Stimulated activated CD8-positive, alpha-beta memory T cell treated with anti-CD3 and anti-CD28 coated beads, Interleukin-7, amount 100 ng/mL, for 48 hours (primary cell): ENCODE measurements around the gene MRTO4.
"Not testable (repeated sequence)": the region's sequence is repeated elsewhere in the genome, so short reads cannot be mapped to it uniquely, and the experiment has no call there.

Source experiments
- DNase-seq, 2 donors: peaks; one replicate each; pipeline ENCODE4 v3.0.0-alpha.2; 2020; ENCODE audit warnings: low read depth in 1 of 2; ENCODE audit errors: extremely low read depth in 1 of 2

Gene MRTO4

DNA sequence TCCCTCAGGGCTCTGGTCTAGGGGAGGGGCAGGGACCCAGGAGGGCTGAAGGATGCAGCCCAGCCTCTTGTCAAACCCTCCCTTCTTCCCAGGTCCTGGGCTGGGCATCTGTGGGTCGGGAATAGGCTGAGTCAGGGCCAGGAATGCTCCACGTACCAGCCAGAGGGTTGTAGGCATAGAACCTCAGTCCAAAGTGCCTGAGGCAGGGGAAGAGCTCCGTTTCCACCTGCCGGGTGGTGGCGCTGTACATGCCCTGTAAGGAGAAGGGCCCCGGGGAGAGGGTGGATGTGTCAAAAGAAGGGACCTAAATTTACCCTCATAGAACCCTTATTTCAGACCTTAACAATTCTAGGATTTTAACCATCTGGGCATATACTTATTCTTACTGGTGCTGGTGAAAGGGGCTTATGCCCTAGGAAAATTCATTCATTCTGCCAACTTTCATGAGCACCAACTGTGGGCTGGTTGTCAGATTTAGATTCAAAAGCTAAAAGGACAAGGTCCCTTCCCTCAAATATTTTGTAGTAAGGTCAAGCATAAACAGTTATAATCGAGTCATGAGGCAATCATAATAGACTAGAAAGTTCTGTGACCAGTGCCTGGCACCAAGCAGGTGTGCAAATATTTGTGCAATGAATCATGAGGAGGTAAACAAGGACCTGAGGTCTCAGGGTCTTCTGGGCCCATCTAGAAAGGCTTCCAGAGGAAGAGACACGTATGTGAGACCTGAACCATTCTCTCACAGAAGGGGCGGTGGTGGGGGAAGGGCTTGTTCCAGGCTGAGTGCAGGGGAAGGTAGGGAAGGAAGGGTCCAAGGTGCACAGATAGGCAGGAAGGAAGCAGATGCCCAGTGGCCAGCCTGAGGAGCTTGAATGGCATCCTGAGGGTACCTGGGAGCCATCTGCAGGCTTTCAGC lies 18.1 kb downstream of the MRTO4 start:
- not testable (repeated sequence) for DNase-seq

DNA sequence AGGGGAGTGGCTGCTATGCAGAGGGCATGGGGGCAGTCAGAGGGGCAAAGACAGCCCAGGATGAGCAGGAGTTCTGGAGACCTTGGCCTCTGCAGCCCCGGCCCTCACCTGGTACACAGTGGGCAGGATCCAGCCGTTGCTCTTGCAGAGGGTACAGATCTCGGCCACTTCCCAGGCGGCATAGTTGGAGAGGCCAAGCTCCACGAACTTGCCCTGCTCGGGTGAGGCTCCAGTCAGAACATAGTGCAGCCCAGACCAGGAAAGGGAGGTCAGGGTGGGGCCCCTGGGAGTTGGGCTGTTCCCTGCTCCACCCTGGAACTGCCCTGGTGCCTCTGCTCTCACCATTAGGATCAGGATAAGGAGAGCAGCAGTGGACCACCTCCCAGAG lies 18.7 kb downstream of the MRTO4 start:
- not testable (repeated sequence) for DNase-seq

DNA sequence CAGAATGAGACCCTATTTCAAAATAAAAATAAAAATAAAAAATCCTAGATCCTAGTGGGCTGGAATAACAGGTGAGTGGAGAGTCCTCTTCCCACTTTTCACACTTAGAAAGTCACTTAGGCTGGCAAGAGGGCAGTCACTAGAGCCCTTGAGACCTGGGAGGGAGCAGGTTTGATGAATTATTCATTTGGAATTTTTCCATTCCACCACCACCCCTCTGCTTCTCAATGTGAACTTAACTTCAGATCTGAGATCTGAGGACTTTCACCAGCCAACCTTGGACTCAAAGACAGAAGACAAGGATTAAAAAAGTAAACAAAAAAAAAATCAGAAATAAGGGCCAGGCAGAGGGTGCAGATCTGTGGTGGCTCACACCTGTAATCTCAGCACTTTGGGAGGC lies 20.5 kb downstream of the MRTO4 start:
- no peak for DNase-seq

DNA sequence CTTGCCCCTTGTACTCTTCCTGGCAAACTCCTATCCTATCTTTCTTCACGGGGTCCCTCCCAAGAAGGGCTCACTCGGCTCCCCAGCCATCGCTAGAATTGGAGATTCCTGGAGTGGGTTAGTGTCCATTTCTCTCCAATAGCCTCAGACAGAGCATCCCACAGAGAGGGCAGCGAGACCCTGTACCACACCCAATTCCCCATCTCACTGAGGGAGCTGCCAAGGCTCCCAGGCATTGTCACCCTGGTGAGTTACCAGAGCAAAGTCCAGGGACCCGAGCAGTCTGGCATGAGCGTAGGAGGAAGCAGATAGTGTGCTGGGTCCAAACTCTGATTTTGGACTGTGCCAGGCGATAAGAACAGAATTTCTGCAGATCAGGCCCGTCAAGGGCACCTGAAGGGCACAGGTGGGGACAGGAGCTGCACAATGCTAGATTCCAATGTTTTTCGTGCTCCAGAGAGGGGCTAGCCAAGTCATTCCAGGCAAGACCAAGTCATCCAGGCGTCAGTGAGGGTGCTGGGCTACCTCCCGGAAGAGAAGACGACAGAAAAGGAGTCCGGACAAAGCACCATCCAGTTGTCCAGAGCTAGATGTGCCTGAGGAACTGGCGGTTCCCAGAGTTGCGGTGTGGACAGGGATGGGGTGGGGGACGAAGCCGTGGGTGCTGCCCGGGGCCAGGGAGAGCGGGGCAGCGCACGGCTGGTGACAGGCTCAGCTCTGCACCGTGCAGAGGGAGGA lies 21.7 kb downstream of the MRTO4 start:
- DNase-seq, result no peak

DNA sequence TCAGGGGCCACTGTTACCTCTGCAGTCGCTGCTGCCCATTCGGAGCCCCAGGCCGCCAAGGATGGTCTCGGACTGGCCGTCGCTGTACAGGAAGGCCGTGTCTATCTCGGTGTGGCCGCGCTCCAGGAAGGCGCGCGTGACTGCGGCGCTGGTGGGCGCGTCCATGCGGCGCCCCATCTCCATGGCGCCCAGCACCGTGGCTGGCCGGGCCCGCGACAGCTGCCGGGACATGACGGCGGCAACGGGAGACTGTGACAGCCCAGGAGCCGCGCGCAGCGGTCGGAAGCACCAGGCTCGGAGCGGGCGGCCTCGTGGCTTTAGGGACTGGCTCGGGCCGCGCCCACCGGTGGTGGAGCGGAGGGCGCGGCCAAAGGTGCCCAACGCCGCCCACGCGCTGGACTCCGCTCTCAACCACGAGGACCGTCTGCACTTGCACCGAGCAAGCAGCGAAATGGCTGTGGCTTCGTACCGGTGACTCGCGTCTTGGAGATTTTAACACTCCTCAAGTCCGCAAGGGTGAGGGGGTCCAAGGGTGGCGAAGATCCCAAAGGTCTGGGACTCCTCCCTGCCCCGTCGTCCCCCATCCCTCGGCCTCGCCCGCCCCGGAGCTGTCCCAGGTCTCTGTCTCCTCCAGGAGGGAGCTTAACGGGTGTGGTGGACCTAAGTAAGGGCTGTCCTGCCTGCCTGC lies 22.4 kb downstream of the MRTO4 start:
- DNase-seq, result not testable (repeated sequence)

DNA sequence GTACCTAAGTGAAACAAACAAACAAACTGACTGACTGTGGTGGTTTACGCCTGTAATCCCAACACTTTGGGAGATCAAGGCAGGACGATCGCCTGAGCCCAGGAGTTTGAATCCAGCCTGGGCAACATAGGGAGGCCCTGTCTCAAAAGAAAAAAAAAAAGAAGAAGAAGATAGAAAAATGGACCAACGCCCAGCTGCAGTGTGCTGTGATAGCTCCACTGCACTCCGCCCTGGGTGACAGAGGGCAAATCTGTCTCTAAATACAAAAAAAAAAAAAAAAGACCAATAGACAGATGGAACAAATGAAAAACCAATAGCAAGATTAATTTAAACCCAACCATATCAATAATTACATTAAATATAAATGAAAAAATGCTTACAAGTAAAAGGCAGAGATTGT lies 23.0 kb downstream of the MRTO4 start:
- DNase-seq, result no peak

DNA sequence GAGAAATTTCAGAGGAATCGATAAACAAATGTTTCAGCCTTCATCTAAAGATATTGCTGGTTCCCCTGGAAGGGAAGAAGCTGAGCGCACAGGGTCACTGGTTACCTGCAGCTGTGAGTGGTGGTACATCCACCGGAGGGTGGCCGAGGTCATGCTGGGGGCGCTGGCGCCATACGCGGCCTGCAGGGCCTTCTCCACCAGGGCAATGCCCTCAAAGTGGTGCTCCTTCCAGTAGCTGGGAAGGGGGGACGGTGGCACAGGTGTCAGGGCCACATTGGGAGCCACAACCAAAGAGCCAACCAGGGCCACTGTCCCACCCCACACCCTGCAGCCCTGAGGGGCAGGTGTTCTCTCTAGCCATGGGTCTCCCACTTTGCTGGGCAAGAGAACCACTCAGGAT lies 32.3 kb downstream of the MRTO4 start:
- DNase-seq, result no peak

DNA sequence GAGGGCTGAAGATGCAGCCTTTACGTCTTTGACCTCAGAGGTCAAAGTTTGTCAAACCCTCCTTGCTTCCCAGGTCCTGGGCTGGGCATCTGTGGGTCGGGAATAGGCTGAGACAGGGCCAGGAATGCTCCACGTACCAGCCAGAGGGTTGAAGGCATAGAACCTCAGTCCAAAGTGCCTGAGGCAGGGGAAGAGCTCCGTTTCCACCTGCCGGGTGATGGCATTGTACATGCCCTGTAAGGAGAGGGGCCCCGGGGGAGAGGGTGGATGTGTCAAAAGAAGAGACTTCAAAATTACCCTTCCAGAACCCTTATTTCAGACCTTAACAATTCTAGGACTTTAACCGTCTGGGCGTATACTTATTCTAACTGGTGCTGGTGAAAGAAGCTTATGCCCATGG lies 33.3 kb downstream of the MRTO4 start:
- DNase-seq, result no peak

DNA sequence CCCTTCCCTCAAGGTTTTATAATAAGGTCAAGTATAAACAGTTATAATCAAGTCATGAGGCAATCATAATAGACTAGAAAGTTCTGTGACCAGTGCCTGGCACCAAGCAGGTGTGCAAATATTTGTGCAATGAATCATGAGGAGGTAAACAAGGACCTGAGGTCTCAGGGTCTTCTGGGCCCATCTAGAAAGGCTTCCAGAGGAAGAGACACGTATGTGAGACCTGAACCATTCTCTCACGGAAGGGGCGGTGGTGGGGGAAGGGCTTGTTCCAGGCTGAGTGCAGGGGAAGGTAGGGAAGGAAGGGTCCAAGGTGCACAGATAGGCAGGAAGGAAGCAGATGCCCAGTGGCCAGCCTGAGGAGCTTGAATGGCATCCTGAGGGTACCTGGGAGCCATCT lies 33.8 kb downstream of the MRTO4 start:
- DNase-seq, result not testable (repeated sequence)

DNA sequence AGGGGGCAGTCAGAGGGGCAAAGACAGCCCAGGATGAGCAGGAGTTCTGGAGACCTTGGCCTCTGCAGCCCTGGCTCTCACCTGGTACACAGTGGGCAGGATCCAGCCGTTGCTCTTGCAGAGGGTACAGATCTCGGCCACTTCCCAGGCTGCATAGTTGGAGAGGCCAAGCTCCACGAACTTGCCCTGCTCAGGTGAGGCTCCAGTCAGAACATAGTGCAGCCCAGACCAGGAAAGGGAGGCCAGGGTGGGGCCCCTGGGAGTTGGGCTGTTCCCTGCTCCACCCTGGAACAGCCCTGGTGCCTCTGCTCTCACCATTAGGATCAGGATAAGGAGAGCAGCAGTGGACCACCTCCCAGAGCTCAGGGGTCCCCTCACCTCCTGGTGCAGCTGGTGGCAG lies 34.2 kb downstream of the MRTO4 start:
- not testable (repeated sequence) for DNase-seq

DNA sequence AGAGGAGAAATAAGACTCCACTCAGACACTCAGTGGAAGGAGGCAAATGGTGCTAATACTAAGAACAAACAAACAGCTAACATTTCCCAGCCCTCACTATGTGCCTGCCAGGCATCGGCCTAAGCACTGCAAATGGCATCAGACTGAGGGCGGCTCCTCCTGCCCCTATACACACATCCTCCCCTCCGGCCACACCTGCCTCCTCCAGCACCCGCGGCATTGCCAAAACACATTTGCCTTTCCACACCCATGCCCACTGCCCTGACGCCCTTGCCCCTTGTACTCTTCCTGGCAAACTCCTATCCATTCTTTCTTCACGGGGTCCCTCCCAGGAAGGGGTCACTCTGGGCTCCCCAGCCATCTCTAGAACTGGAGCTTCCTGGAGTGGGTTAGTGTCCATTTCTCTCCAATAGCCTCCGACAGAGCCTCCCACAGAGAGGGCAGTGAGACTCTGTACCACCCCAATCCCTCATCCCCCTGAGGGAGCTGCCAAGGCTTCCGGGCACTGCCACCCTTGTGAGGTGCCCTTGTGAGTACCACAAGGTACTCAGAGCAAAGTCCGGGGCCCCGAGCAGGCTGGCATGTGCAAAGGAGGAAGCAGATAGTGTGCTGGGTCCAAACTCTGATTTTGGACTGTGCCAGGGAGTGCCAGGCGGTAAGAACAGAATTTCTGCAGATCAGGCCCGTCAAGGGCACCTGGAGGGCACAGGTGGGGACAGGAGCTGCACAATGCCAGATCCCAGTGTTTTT lies 36.0 kb downstream of the MRTO4 start:
- no peak for DNase-seq

DNA sequence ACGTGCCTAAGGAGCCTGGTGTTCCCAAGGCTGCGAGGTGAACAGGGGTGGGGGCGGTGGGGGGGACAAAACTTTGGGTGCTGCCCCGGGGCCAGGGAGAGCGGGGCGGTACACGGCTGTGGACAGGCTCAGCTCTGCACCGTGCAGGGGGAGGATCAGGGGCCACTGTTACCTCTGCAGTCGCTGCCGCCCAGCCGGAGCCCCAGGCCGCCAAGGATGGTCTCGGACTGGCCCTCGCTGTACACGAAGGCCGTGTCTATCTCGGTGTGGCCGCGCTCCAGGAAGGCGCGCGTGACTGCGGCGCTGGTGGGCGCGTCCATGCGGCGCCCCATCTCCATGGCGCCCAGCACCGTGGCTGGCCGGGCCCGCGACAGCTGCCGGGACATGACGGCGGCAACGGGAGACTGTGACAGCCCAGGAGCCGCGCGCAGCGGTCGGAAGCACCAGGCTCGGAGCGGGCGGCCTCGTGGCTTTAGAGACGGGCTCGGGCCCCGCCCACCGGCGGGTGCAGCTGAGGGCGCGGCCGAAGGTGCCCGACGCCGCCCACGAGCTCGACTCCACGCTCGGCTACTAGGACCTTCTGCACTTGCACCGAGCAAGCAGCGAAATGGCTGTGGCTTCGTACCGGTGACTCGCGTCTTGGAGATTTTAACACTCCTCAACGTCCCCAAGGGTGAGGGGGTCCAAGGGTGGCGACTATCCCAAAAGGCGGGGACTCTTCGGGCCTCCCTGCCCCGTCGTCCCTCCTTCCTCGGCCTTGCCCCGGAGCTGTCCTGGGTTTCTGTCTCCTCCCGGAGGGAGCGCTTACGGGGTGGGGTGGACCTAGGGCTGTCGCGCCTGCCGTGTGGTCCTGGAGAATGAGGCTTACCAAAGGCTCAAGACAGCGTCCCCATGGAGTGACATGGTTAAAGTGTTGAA lies 37.0 kb downstream of the MRTO4 start, which contains the start of gene AKR7A3:
TSS of gene AKR7A3 (minus strand) at position 447 of the 918 bp plus-strand sequence. CDS start at position 386, 61 bp downstream.
- peak; percentile 40 to 41 for DNase-seq

DNA sequence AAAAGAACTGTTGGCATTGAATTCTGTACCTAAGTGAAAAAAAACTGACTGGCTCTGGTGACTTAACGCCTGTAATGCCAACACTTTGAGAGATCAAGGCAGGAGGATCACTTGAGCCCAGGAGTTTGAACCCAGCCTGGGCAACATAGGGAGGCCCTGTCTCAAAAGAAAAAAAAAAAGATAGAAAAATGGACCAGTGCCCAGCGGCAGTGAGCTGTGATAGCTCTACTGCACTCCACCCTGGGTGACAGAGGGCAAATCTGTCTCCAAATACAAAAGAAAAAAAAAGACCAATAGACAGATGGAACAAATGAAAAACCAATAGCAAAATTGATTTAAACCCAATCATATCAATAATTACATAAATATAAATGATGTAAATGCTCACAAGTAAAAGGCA lies 37.6 kb downstream of the MRTO4 start:
- DNase-seq, result no peak

DNA sequence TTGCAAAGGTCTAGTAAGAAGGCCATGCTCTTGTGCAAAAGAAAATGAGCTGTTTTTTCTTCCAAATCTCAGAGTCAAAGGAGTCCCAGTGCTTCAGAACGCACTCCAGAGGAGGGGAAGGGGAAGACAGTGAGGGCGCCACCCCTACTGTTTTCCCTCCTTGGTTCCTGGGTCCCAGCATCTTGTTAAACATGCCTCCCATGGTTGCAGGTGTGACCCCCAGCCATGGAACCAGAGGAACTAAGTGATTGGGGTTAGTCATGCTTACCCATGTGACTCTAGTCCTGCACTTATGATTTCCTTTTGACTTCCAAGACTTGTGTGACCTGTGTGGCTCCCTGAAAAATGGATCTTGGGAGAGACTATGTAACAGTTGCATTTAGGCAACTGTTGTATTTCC lies 43.0 kb downstream of the MRTO4 start:
- no peak for DNase-seq

DNA sequence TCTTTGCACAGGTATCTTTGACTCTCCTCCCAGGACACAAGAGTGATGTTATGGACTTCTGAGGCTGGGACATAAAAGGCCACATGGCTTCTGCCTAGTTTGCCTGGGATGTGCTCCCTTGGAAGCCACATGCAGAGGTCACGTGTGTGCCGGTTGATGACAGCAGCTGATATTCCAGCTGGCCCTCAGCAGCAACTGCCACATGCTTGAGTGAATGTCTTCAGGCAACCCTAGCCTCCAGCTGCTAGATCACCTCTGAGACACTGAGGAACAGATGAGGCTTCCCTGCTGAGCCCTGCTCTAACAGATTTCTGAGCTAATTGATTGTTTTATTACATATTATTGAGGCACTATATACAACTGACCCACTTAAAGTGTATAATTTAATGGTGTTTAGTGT lies 48.6 kb downstream of the MRTO4 start:
- DNase-seq, result no peak

DNA sequence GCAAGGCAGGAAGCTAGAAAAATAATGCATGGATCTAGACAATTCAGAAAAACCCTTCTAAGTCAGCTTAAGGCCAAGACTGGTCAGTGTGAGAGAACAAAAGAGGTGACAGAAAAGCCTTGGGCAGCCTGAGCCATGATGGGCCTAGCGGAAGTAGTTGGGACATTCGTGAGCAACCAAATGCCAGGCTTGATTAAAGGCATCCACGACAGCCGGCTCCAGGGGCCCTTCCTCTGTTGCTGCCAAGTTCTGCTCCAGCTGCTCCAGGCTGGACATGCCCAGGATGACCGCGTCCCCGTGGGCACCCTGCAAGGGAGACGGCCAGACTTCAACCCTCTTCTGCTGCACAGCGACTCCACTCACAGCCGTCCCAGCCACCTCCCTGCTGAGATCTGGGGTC lies 52.5 kb downstream of the MRTO4 start:
- not testable (repeated sequence) for DNase-seq

DNA sequence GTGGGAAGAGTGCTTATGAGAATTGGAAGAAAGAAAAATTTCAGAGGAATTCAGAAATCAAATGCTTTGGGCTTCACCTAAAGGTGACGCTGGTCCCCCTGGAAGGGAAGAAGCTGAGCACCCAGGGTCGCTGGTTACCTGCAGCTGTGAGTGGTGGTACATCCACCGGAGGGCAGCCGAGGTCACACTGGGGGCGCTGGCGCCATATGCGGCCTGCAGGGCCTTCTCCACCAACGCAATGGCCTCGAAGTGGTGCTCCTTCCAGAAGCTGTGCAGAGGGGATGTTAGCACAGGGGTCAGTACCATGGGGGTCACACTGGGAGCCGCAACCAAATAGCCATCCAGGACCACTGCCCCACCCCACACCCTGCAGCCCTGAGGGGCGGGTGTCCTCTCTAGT lies 54.3 kb downstream of the MRTO4 start:
- DNase-seq, result no peak

DNA sequence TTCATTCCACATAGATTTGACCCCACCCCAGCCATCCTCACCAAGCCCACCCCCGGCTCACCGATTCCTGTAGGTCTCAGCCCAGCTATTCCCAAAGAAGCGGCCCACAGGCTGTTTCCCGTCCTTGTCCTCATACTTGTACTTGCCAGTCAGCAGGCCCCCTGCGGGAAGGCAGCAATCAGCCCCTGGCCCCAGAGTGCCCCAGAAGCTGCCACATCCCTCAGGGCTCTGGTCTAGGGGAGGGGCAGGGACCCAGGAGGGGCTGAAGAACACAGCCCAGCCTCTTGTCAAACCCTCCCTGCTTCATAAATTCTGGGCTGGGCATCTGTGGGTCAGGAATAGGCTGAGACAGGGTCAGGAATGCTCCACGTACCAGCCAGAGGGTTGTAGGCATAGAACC lies 55.3 kb downstream of the MRTO4 start:
- DNase-seq, result no peak

DNA sequence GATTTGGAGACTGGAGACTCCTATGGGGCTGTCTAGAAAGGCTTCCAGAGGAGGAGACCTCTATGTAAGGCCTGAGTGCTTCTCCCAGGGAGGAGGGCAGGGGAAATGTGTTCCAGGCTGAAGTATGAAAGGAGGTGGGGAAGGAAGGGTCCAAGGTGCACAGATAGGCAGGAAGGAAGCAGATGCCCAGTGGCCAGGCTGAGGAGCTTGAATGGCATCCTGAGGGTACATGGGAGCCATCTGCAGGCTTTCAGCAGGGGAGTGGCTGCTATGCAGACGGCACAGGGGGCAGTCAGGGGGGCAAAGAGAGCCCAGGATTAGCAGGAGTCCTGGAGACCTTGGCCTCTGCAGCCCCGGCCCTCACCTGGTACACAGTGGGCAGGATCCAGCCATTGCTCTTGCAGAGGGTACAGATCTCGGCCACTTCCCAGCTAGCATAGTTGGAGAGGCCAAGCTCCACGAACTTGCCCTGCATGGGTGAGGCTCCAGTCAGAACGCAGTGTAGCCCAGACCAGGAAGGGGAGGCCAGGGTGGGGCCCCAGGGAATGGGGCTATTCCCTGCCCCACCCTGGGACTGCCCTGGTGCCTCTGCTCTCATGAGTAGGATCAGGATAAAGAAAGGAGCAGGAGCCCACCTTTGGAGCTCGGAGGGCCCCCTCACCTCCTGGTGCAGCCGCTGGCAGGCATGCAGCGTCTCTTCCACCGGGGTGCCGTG lies 56.3 kb downstream of the MRTO4 start:
- no peak for DNase-seq
